ENCODE results near the gene STIP1. TPM values are rescaled to one million over a fixed set of nuclear protein-coding genes. Genes with fewer than 3 reads are reported as not detected.

STIP1 gene
- total RNA-seq, 1 experiment from 2014 or later = 557 TPM

DNA sequence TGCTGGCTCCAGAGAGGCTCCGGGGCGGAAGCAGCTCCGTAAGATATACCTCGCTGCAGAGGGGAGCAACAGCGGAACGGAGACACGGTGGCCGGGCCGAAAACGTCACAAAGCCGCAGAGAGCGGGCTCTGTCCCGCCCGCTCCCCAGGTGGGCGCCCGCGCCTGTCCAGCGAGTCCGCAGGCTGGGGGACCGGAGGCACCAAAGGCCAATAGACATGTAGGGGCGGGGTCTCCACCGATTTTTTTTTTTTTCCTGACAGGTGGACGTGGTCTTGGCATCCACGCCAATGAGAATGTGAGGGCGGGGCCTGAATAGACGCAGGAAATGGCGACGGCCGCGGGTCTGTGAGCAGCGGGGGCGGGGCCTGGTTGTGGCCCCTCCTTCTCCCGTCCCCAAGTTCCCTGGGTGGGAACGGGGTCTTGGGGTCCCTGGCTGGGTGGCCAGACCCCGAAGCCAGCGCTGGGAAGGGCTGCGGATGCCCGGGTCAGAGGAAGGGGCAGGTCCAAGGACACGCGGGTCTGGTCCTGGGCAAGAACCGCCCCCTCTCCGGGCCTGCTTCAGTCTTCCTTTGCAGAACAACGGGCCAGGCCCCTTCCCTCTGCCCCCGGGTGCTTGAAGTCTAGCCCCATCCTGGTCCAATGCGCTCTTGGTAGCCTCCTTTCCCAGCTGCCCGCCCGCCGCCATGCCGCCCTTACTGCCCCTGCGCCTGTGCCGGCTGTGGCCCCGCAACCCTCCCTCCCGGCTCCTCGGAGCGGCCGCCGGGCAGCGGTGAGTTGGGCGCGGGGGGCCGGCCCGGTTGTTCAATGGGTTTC is 44.4 kb downstream of the STIP1 start, which contains the start of gene DNAJC4:
DNAJC4 (plus strand) TSS at position 378 of the 814 bp plus-strand sequence; CDS start at position 685, 307 bp downstream.
- Histone ChIP-seq H4K20me1 (ENCODE audit: low read length) (no peaks in the 10 kb centered on the region), H3K27ac (ENCODE audit: low read length) (no peak within 1 kb of the TSS; the same call in 1 of the 2 replicates), H3K9me2 (replicated peaks; ENCODE audit: low read length) (no peaks in the 10 kb centered on the region), H3K9me3 (ENCODE audit: low read length) (no peaks in the 10 kb centered on the region), H3K9ac (ENCODE audit: low read length) (peak within 1 kb of the TSS; percentile 71), H3K4me2 (ENCODE audit: low read length) (peak within 1 kb of the TSS; percentile 85), H3K79me2 (ENCODE audit: low read length) (peaks cover 27% of the 10 kb centered on the region), H3F3A (ENCODE audit: low read length, unreplicated experiment) (no peaks in the 10 kb centered on the region), H3K27me3 (ENCODE audit: low read length) (no peaks in the 10 kb centered on the region), H3K4me1 (ENCODE audit: insufficient read depth, low read length) (peaks cover 38% of the 10 kb centered on the region), H3K36me3 (ENCODE audit: low read depth, low read length) (no peaks in the 10 kb centered on the region), H3K4me3 (ENCODE audit: low read length) (peak within 1 kb of the TSS; percentile 88), H2AFZ (ENCODE audit: low read length) (peak within 1 kb of the TSS; percentile 84)
- DNase-seq = peak; percentile 97
- intact Hi-C loops (cut with micrococcal nuclease) = loop anchor here (5.0 kb wide), 1 partner anchor 43 kb away; the partner anchor contains the start of gene STIP1
- peak; percentile 29 for ATAC-seq
- TF ChIP-seq EZH2 (IDR thresholded peaks at IDR 0.05; ENCODE audit: low read length, unreplicated experiment) (no peak), EZH2phosphoT487 (IDR thresholded peaks at IDR 0.05; ENCODE audit: borderline replicate concordance, low read length) (no peak)
- TF ChIP-seq, protein P1, sequence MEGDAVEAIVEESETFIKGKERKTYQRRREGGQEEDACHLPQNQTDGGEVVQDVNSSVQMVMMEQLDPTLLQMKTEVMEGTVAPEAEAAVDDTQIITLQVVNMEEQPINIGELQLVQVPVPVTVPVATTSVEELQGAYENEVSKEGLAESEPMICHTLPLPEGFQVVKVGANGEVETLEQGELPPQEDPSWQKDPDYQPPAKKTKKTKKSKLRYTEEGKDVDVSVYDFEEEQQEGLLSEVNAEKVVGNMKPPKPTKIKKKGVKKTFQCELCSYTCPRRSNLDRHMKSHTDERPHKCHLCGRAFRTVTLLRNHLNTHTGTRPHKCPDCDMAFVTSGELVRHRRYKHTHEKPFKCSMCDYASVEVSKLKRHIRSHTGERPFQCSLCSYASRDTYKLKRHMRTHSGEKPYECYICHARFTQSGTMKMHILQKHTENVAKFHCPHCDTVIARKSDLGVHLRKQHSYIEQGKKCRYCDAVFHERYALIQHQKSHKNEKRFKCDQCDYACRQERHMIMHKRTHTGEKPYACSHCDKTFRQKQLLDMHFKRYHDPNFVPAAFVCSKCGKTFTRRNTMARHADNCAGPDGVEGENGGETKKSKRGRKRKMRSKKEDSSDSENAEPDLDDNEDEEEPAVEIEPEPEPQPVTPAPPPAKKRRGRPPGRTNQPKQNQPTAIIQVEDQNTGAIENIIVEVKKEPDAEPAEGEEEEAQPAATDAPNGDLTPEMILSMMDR (conservative IDR thresholded peaks at IDR 0.05; ENCODE audit: low read depth, low read length) = no peak
- ChIA-PET CTCF (interaction anchor here (0.6 to 1.4 kb wide), 2 partner anchors 26 to 126 kb away, joined by 3 to 15 read pairs; no protein-coding TSS in a partner anchor), POLR2A (ENCODE audit: unreplicated experiment) (no interaction called here)
- BruUV-seq (replicated peaks) = no TSS peak

DNA sequence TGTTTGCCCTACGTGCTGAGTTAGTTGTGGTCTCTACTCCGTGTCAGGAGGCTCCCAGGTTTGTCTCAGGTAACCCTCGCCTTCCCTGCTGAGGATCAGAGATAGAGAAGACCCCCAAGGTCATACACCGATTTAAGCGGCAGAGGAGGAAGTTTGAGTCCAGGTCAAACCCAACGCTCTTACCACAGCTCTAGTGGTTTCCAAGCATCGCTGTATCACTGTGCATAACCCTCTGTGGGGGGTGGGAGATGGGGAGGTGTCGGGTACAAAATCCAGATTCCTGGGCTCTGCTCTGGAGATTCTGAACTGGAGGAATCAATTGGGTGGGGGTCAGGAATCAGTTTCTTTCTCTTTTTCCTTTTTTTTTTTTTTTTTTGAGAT is 45.0 kb downstream of the STIP1 start:
- POLR2A ChIA-PET (ENCODE audit: unreplicated experiment) = no interaction called here
- intact Hi-C loops (cut with micrococcal nuclease) = loop anchor here (5.0 kb wide), 1 partner anchor 44 kb away; the partner anchor contains the start of gene STIP1
- H2AFZ ChIP-seq (ENCODE audit: low read length) = peak overlapping the region; percentile 84
- H3K9me3 ChIP-seq (ENCODE audit: low read length) = no peaks in the 10 kb centered on the region
- peaks cover 39% of the 10 kb centered on the region for H3K4me1 ChIP-seq (ENCODE audit: insufficient read depth, low read length)
- ATAC-seq = no peak
- H3K4me3 ChIP-seq (ENCODE audit: low read length) = peak overlapping the region; percentile 88
- CTCF ChIA-PET = no interaction called here
- no peak overlapping the region; the same call in 1 of the 2 replicates for H3K27ac ChIP-seq (ENCODE audit: low read length)
- H3K9me2 ChIP-seq (replicated peaks; ENCODE audit: low read length) = no peaks in the 10 kb centered on the region
- H3F3A ChIP-seq (ENCODE audit: low read length, unreplicated experiment) = no peaks in the 10 kb centered on the region
- TF ChIP-seq, protein P1 (conservative IDR thresholded peaks at IDR 0.05; ENCODE audit: low read depth, low read length) = no peak
- TF ChIP-seq EZH2phosphoT487 (IDR thresholded peaks at IDR 0.05; ENCODE audit: borderline replicate concordance, low read length) = no peak
- TF ChIP-seq EZH2 (IDR thresholded peaks at IDR 0.05; ENCODE audit: low read length, unreplicated experiment) = no peak
- BruUV-seq (replicated peaks) = no TSS peak
- H3K79me2 ChIP-seq (ENCODE audit: low read length) = peaks cover 27% of the 10 kb centered on the region
- peak overlapping the region; percentile 85 for H3K4me2 ChIP-seq (ENCODE audit: low read length)
- DNase-seq = no peak
- no peaks in the 10 kb centered on the region for H3K27me3 ChIP-seq (ENCODE audit: low read length)
- H4K20me1 ChIP-seq (ENCODE audit: low read length) = no peaks in the 10 kb centered on the region
- H3K9ac ChIP-seq (ENCODE audit: low read length) = peak overlapping the region; percentile 71
- no peaks in the 10 kb centered on the region for H3K36me3 ChIP-seq (ENCODE audit: low read depth, low read length)

DNA sequence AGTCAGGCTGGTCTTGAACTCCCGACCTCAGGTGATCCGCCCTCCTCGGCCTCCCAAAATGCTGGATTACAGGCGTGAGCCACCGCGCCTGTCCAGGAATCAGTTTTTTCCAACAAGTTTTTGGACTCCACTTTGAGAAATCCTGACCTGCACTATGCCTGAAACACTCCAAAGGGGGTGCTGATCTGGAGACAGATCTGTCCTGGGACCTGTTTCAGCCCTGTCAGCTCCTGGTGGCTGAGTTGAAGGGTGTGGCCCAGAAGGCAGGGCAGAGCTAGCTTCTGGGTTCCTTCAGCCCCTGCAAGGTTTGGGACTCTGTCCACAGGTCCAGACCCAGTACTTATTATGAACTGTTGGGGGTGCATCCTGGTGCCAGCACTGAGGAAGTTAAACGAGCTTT is 45.6 kb downstream of the STIP1 start:
- no peak overlapping the region for H3K4me3 ChIP-seq (ENCODE audit: low read length)
- H3K4me1 ChIP-seq (ENCODE audit: insufficient read depth, low read length) = peaks cover 39% of the 10 kb centered on the region
- ChIA-PET CTCF (no interaction called here), POLR2A (ENCODE audit: unreplicated experiment) (no interaction called here)
- BruUV-seq (replicated peaks) = no TSS peak
- TF ChIP-seq, protein P1 (conservative IDR thresholded peaks at IDR 0.05; ENCODE audit: low read depth, low read length) = no peak
- TF ChIP-seq EZH2phosphoT487 (IDR thresholded peaks at IDR 0.05; ENCODE audit: borderline replicate concordance, low read length) = no peak
- no peak for TF ChIP-seq EZH2 (IDR thresholded peaks at IDR 0.05; ENCODE audit: low read length, unreplicated experiment)
- H3K79me2 ChIP-seq (ENCODE audit: low read length) = peaks cover 23% of the 10 kb centered on the region
- DNase-seq (no peak), ATAC-seq (no peak)
- no peak overlapping the region for H3K9ac ChIP-seq (ENCODE audit: low read length)
- no peaks in the 10 kb centered on the region for H3K27me3 ChIP-seq (ENCODE audit: low read length)
- H3K27ac ChIP-seq (ENCODE audit: low read length) = no peak overlapping the region
- H3K9me3 ChIP-seq (ENCODE audit: low read length) = no peaks in the 10 kb centered on the region
- no peaks in the 10 kb centered on the region for H4K20me1 ChIP-seq (ENCODE audit: low read length)
- no peaks in the 10 kb centered on the region for H3K9me2 ChIP-seq (replicated peaks; ENCODE audit: low read length)
- no peak overlapping the region for H2AFZ ChIP-seq (ENCODE audit: low read length)
- H3K36me3 ChIP-seq (ENCODE audit: low read depth, low read length) = no peaks in the 10 kb centered on the region
- H3K4me2 ChIP-seq (ENCODE audit: low read length) = no peak overlapping the region
- intact Hi-C loops (cut with micrococcal nuclease) = loop anchor here (5.0 kb wide), 1 partner anchor 44 kb away; the partner anchor contains the start of gene STIP1
- H3F3A ChIP-seq (ENCODE audit: low read length, unreplicated experiment) = no peaks in the 10 kb centered on the region
